ENCODE data around the gene CHPF. TPM values are rescaled to one million over a fixed set of nuclear protein-coding genes. Genes with fewer than 3 reads are reported as not detected.
A peak's percentile ranks its signal among the peaks of the same experiment; 100 is the strongest.

The CHPF gene
- total RNA-seq, 1 experiment from 2014 or later = 26.4 TPM

- H3K9me3 ChIP-seq = no peaks in the 10 kb centered on the region
- H3K4me3 ChIP-seq (ENCODE audit: low read depth, low read length) = 0 out of 2 replicates have a peak overlapping the region, but pooled peaks have one; percentile 5
- no TSS peak for BruUV-seq (replicated peaks)
- intact Hi-C loops (cut with micrococcal nuclease; ENCODE audit: unreplicated experiment) = loop anchor here (1.0 kb wide), 3 partner anchors 11 to 45 kb away; partner anchors contain the start of gene GMPPA
- H3K36me3 ChIP-seq (ENCODE audit: control insufficient read depth, insufficient read depth, low read length) = no peaks in the 10 kb centered on the region
- H3K9me3 Mint-ChIP-seq (ENCODE audit: unreplicated experiment) = no peaks in the 10 kb centered on the region
- POLR2A ChIA-PET = no interaction called here
- peaks cover 24% of the 10 kb centered on the region for H3K4me1 ChIP-seq
- no peaks in the 10 kb centered on the region for H3K27me3 ChIP-seq (replicated peaks; ENCODE audit: control insufficient read depth, insufficient read depth, low read length)
- CTCF ChIA-PET = interaction anchor here (0.9 to 3.9 kb wide), 8 partner anchors 9 to 119 kb away, joined by 3 to 49 read pairs (median 6); partner anchors contain the start of gene GMPPA
- H3K27me3 Mint-ChIP-seq (ENCODE audit: insufficient read depth, unreplicated experiment) = peaks cover 13% of the 10 kb centered on the region
- H3K27ac Mint-ChIP-seq (ENCODE audit: unreplicated experiment) = peak overlapping the region; percentile 73
- peak overlapping the region; percentile 58 for H3K4me3 Mint-ChIP-seq (ENCODE audit: unreplicated experiment)
- peak; percentile 73 to 74 for DNase-seq
- TF ChIP-seq, protein P1, sequence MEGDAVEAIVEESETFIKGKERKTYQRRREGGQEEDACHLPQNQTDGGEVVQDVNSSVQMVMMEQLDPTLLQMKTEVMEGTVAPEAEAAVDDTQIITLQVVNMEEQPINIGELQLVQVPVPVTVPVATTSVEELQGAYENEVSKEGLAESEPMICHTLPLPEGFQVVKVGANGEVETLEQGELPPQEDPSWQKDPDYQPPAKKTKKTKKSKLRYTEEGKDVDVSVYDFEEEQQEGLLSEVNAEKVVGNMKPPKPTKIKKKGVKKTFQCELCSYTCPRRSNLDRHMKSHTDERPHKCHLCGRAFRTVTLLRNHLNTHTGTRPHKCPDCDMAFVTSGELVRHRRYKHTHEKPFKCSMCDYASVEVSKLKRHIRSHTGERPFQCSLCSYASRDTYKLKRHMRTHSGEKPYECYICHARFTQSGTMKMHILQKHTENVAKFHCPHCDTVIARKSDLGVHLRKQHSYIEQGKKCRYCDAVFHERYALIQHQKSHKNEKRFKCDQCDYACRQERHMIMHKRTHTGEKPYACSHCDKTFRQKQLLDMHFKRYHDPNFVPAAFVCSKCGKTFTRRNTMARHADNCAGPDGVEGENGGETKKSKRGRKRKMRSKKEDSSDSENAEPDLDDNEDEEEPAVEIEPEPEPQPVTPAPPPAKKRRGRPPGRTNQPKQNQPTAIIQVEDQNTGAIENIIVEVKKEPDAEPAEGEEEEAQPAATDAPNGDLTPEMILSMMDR (IDR thresholded peaks at IDR 0.05; ENCODE audit: insufficient read depth in 1 of 2, low read depth in 1 of 2, low read length in 1 of 2, severe bottlenecking in 1 of 2, unreplicated experiment in 1 of 2) = peak; percentile 81 to 97
- H3K4me1 Mint-ChIP-seq (ENCODE audit: low read depth, unreplicated experiment) = peaks cover 22% of the 10 kb centered on the region
- H3K36me3 Mint-ChIP-seq (ENCODE audit: insufficient read depth, unreplicated experiment) = no peaks in the 10 kb centered on the region
These were observed 22.3 kb downstream of the CHPF start for GRCh38 chr2:219521066-219521880.

DNA sequence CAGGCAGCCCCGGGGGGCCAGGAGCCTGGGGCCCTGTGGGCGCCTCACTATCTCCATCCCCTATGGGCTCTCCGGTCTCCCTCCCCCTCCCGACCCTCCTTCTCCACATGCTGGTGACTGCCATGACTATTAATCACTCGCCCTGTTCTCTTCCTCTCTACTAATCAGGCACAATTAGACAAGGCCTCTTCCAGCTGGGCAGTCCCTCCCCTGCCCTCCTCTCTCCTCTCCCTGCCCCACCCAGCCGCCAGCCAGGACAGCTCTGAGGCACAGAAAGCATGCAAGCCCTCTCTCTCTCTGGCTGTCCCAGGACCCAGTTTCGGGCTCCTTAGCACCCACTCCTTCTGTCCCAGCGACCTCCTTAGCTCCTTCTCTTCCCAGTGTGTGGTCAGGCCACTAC is 23.5 kb downstream of the CHPF start:
- Histone ChIP-seq H3K36me3 (ENCODE audit: control insufficient read depth, insufficient read depth, low read length) (no peaks in the 10 kb centered on the region), H3K4me3 (ENCODE audit: low read depth, low read length) (no peak overlapping the region), H3K4me1 (peaks cover 13% of the 10 kb centered on the region), H3K27me3 (replicated peaks; ENCODE audit: control insufficient read depth, insufficient read depth, low read length) (no peaks in the 10 kb centered on the region; the same call in 1 of the 2 replicates), H3K9me3 (no peaks in the 10 kb centered on the region)
- peaks cover 13% of the 10 kb centered on the region for H3K4me1 Mint-ChIP-seq (ENCODE audit: low read depth, unreplicated experiment)
- H3K4me3 Mint-ChIP-seq (ENCODE audit: unreplicated experiment) = no peak overlapping the region
- ChIA-PET CTCF (interaction anchor here (0.6 to 3.9 kb wide), 12 partner anchors 8 to 209 kb away, joined by 3 to 49 read pairs (median 6); partner anchors contain the start of gene GMPPA), POLR2A (no interaction called here)
- H3K36me3 Mint-ChIP-seq (ENCODE audit: insufficient read depth, unreplicated experiment) = no peaks in the 10 kb centered on the region
- H3K27ac Mint-ChIP-seq (ENCODE audit: unreplicated experiment) = no peak overlapping the region
- TF ChIP-seq, protein P1 (IDR thresholded peaks at IDR 0.05; ENCODE audit: insufficient read depth in 1 of 2, low read depth in 1 of 2, low read length in 1 of 2, severe bottlenecking in 1 of 2, unreplicated experiment in 1 of 2) = no peak
- H3K27me3 Mint-ChIP-seq (ENCODE audit: insufficient read depth, unreplicated experiment) = peaks cover 16% of the 10 kb centered on the region
- DNase-seq = no peak
- intact Hi-C loops (cut with micrococcal nuclease; ENCODE audit: unreplicated experiment) = no loop called here
- no TSS peak for BruUV-seq (replicated peaks)
- H3K9me3 Mint-ChIP-seq (ENCODE audit: unreplicated experiment) = no peaks in the 10 kb centered on the region

GRCh38 chr2:219519526-219519916 is 24.1 kb downstream of the CHPF start:
- Histone ChIP-seq H3K36me3 (ENCODE audit: control insufficient read depth, insufficient read depth, low read length) (no peaks in the 10 kb centered on the region), H3K9me3 (no peaks in the 10 kb centered on the region), H3K4me3 (ENCODE audit: low read depth, low read length) (no peak overlapping the region), H3K27me3 (replicated peaks; ENCODE audit: control insufficient read depth, insufficient read depth, low read length) (no peaks in the 10 kb centered on the region; the same call in 1 of the 2 replicates), H3K4me1 (peaks cover 12% of the 10 kb centered on the region)
- Mint-ChIP-seq H3K9me3 (ENCODE audit: unreplicated experiment) (no peaks in the 10 kb centered on the region), H3K27ac (ENCODE audit: unreplicated experiment) (no peak overlapping the region), H3K4me1 (ENCODE audit: low read depth, unreplicated experiment) (peaks cover 13% of the 10 kb centered on the region), H3K27me3 (ENCODE audit: insufficient read depth, unreplicated experiment) (peaks cover 16% of the 10 kb centered on the region), H3K36me3 (ENCODE audit: insufficient read depth, unreplicated experiment) (no peaks in the 10 kb centered on the region), H3K4me3 (ENCODE audit: unreplicated experiment) (no peak overlapping the region)
- DNase-seq = no peak
- TF ChIP-seq, protein P1 (IDR thresholded peaks at IDR 0.05; ENCODE audit: insufficient read depth in 1 of 2, low read depth in 1 of 2, low read length in 1 of 2, severe bottlenecking in 1 of 2, unreplicated experiment in 1 of 2) = no peak
- CTCF ChIA-PET = interaction anchor here (1.2 to 3.9 kb wide), 4 partner anchors 8 to 43 kb away, joined by 4 to 49 read pairs (median 17); partner anchors contain the start of gene GMPPA
- intact Hi-C loops (cut with micrococcal nuclease; ENCODE audit: unreplicated experiment) = no loop called here
- POLR2A ChIA-PET = no interaction called here
- BruUV-seq (replicated peaks) = no TSS peak

All from Caco-2 (cell line).